NCI-H460 (cell line): ENCODE measurements around the gene NOB1. TPM values are rescaled to one million over a fixed set of nuclear protein-coding genes. Genes with fewer than 3 reads are reported as not detected.
"Not testable (repeated sequence)": the region's sequence is repeated elsewhere in the genome, so short reads cannot be mapped to it uniquely, and the experiment has no call there.

Source experiments
- DNase-seq: peaks from one replicate; pipeline ENCODE4 v3.0.0-alpha.2; 2016; ENCODE audit warnings: low read depth; ENCODE audit errors: extremely low read depth
- polyA plus RNA-seq: library from polyadenylated mRNA; depleted of rRNA; stranded (reverse); fragments of >200 nt; gene quantifications from 2 replicates; pipeline ENCODE4 v1.2.3, GENCODE V29; 2014; cell fraction: nucleus; rRNA removed
- total RNA-seq: library from RNA; depleted of rRNA; stranded (reverse); fragments of >200 nt; shearing (Covaris generic); gene quantifications from 2 replicates; pipeline ENCODE4 v1.2.3, GENCODE V29; 2014; rRNA removed

NOB1 gene
- total RNA-seq, result 37.5 and 42.7 TPM in 2 replicates
- 26.4 and 33.6 TPM in 2 replicates for polyA plus RNA-seq

DNA sequence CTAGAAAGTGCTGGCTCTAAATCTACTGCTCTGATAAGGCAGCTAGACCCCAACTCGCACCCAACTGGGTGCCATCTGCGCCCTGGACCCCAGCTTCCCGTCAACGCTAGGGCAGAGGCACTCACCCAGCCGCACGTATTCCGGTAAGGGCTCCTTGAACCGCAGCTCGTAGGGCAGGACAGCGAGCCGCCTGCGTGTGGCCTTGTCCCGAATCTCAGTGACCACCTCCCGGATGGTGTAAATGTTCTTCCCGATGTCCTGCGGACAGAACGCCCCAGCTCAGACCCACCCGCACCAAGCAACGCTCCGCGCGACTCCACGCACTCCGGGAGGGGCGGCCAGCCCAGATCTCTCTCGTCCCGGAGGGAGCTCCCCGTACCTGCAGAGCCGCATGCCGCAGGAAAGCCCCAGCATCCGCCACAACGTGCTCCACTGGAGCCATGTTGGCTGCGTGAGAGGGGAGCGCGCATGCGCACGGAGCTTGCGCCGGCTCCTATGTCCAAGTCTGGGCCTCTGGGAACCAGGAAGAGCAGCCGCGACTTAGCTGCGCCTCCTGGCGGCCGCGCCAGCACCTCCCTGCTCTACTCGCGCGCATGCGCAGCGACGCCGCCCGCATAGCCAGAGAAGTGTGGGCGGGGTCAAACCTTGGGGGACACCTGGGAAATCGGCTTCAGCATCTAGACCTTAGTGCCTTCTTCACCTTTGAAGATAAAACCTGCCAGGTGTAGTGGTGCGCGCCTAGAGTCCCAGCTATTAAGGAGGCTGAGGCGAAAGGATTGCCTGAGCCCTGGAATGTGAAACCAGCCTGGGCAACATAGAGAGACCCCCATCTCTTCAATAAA lies at the start of gene NOB1:
Gene NOB1 (minus strand): TSS at position 458 of the 842 bp plus-strand sequence. CDS start 16 bp downstream, at position 442.
- DNase-seq, result peak; percentile 92

DNA sequence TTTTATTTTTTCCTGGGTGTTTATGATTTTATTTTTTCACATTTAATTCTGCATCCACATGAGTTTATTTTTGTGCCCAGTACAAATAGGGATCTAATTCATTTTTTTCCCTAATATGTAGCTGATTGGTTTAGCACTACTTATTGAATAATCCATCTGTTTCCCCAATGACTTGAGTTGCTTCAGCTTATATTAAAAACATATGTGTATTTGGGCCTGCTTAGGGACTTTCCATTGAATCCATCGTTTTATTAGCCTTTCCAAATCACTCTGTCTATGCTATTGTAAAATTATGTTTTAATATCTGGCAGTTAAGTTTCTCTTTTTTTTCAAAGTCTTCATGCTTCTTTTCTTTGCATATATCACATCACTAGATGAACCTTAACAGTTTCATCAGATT lies 49.6 kb upstream of the NOB1 start:
- no peak for DNase-seq

DNA sequence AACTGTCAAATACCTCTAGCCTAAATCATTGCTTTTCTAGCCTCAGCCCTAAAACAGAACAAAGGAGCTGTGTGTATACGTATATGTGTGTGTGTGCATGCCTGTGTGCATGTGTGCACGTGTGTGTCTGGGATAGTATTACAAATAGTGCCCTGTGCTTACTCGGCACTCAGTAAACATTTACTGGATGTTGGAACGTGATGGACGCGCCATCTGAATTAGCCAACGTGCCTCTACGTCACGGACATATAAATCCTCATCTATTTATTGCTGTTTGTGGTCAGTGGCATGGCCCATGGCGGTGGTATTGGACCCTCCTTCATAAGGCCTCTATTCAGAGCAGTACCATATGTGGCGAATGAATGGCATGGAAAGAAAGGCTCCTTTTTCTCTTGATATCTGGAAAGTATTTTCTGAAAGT lies 44.9 kb upstream of the NOB1 start:
- peak; percentile 93 for DNase-seq

DNA sequence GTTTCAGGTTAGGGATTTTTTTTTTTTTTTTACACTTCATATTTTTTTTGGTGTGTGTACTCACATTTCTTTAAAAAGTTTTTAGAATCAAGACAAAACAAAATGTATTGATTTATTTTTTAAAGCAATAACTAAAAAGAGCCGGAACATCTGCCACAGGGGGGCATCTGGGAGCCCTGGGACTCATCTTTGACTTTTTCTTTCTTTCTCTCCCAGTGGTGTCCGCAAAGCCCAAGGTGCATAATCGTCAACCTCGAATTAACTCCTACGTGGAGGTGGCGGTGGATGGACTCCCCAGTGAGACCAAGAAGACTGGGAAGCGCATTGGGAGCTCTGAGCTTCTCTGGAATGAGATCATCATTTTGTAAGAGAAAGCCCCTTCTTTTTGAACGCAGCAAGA lies 43.7 kb upstream of the NOB1 start:
- no peak for DNase-seq

DNA sequence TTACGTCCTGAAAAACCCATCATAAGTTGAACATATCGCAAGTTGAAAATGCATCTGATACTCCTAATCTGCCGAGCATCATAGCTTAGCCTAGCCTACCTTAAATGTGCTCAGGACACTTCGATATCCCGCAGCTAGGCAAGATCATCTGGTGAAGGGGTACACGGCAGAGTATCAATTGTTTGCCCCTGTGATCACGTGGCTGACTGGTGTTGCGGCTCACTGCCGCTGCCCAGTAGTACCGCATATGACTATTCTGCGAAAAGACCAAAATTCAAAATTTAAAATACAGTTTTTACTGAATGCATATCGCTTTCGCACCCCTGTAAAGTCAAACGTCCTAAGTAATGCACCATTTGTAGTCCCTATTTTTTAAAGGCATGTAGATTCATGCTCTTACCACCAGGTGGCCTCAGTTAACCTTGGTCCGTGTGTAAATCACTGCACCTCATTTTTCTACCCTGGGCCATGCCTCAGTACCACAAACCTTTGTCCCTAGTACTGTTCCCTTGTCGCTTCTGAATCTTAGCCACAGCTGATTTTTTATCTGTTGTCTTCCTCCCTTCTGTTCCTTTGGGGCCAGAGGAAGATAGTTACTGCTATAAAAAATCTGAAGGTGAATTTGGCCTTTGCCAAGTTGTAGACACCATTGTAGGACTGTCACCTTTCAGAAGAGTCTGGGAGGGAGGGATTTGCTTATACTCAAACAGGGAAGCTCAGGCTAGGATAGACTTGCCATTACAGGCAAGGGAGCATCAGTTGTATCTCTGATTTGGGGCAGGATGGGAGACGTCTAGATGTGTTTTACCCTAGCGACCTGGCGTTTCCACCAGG lies 41.8 kb upstream of the NOB1 start:
- peak; percentile 72 for DNase-seq

DNA sequence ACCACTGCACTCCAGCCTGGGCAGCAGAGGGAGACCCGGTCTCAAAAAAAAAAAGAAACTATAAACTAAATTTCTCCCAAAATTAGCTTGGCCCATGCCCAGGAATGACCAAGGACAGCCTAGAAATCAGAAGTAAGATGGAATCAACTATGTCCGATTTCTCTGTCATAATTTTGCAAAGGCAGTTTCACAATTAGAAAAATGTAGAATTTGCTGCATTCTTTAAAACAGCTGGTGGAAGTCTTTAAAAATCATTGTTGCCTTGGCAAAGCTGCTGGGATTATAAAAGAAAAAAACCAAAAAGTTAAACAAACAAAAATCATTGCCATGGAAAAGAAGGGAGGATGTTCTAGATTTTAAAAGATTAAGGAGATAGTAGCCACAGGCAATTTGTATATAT lies 39.8 kb upstream of the NOB1 start:
- DNase-seq, result no peak

DNA sequence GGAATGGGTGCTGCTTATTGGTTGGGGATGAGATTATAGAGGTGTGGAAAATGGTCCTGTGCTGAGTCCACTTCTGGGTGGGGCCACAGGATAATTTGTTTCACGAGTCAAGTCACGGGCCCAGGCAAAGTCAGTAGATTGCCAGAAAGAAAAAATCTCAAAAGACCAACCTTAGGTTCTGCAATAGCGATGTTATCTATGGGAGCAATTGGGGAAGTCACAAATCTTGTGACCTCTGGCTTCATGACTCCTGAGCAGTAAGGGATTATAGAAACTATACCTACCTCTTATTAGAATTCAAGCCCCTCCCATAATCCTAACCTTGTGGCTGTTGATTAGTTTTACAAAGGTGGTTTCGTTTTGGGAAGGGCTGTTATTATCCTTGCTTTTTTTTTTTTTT lies 38.8 kb upstream of the NOB1 start:
- DNase-seq, result no peak

DNA sequence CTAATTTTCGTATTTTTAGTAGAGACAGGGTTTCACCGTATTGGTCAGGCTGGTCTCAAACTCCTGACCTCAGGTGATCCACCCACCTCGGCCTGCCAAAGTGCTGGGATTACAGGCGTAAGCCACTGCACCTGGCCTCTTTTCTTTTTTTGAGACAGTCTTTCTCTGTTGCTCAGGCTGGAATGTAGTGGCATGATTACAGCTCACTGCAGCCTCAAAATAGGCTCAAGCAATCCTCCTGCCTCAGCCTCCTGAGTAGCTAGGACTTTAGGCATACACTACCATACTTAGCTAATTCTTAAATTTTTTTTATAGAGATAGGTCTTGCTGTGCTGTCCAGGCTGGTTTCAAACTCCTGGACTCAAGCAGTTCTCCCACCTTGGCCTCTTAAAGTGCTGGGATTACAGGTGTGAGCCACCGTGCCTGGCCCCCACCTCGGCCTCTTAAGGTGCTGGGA lies 36.7 kb upstream of the NOB1 start:
- not testable (repeated sequence) for DNase-seq

DNA sequence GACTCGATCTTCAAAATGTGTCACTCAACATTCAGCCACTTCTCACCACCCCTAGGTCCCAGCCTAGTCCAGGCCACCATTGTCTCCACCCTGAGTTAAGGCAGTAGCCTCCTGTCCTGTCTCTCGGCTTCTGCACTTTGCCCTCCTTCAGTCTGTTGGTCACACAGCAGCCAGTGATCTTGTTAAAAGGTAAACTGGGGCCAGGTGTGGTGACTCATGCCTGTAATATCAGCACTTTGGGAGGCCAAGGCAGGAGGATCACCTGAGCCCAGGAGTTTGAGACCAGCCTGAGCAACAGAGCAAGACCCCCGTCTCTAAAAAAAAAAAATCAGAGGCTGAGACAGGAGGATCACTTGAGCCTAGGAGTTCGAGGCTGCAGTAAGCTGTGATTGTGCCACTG lies 33.2 kb upstream of the NOB1 start:
- DNase-seq, result no peak

DNA sequence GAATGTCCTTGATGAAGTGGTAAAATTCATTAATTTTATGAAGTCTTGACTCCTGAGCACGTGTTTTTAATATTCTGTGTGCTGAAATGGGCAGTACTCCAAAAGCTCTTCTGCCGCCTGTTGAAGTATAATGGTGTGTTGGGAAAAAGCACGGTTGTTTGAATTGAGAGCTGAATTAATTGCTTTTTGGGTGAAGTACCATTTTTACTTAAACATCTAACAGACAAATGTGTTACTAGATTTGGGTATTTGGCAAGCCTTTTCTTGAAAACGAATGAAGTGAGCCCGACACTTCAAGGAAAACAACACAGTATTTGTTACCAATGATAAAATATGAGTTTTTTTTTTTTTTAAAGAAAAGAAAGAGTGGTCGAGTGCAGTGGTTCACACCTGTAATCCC lies 29.9 kb upstream of the NOB1 start:
- no peak for DNase-seq

DNA sequence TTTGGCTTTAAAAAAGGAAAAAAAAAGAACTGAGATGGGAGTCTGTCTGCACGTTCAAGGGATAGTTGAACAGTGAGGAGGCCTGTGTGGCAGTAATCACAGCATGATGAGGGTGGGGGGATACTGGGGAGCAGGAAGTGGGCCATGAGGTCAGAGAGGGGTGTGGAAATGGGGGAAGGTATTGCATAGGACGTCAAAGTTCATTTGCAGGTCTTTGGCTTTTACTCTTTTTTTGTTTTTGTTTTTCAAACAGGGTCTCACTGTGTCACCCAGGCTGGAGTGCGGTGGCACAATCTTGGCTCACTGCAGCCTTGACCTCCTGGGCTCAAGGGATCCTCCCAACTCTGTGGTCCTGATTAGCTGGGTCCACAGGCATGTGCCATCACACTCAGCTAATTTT lies 26.4 kb upstream of the NOB1 start:
- no peak for DNase-seq

DNA sequence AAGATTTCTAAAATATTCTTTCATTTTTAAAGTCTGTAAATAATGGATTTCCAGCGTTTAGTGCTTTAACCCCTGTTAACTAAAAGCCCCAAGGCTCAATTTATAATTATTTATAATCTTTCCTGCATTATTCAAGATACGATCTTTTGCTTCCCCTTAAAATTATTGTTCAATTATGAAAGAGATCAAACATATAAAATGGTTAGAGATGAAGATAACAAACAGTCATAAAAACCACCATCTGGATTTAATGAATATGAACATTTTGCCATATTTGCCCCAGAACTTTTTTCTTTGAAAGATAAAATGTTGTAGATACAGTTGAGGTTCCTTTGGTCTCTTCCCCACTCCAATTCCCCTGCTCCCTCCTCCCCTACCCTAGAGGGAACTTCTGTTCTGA lies 25.0 kb upstream of the NOB1 start:
- no peak for DNase-seq

DNA sequence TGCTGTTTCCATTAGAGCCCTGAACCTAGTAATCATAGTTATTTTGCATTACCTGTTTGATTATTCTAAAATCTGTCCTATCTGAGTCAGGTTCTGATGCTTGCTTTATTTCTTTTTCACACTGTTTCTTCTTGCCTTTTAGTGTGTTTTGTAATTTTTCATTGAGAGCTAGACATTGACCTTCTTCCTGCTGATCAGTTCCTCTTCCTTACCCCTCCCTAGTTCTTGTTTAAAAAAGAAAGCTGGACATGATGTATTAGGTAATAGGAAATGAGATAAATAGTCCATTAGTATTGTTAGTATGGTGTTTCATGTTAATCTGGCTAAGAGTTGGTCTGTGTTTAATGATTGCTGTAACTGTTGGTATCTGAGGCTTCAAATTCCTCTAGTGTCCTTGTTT lies 20.8 kb upstream of the NOB1 start:
- no peak for DNase-seq

DNA sequence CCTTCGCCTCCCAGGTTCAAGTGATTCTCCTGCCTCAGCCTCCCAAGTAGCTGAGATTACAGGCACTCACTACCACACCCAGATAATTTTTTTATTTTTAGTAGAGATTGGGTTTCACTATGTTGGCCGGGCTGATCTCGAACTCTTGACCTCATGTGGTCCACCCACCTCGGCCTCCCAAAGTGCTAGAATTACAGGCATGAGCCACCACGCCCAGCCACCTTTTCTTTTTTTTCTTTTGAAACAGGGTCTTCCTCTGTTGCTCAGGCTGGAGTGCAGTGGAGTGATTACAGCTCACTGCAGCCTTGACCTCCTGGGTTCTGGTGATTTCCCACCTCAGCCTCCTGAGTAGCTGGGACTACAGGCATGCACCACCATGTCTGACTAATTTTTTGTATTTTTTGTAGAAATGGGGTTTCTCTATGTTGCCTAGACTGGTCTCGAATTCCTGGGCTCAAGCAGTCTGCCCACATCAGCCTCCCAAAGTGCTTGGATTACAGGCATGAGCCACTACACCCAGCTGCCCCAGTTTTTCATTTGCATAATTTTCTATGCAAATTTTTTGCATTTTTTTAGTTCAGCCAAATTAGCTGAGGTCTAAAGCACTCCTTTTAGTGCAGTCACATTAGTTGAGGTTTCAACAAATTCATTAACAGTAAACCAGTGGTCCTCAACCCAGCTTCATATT lies 18.7 kb upstream of the NOB1 start:
- DNase-seq, result no peak

DNA sequence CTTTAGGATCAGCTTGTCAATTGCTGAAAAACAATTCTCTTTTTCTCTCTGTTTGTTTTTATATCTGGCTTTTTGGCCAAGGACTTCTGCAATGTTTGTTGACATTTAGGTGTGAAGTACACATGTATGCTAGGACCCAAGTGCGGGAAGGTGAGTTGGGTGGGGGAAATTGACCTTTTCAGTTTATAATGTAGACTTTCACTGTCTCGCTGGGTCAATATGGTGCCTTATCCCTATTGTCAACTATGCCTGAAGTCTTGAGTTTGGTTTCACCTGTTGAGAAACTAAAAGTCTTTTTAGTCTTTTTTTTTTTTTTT lies 16.9 kb upstream of the NOB1 start:
- no peak for DNase-seq

DNA sequence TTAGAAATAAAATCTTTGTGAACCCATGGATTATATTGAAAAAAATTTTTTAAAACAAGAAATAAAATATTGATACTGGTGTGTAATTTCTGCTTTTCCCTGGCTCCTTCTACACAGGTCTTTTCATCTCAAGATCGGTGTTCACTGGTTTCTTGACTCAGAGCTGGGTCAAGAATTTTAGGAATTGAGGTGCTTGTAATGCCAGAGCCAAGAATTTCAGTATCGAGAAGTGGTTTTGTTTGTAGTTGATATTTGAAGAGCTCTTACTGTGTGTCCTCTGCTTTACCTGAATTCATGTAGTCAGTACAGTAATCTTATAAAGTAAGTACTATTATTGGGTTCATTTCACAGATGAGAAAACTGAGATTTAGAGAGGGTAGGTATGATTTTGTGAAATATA lies 14.7 kb upstream of the NOB1 start:
- no peak for DNase-seq

DNA sequence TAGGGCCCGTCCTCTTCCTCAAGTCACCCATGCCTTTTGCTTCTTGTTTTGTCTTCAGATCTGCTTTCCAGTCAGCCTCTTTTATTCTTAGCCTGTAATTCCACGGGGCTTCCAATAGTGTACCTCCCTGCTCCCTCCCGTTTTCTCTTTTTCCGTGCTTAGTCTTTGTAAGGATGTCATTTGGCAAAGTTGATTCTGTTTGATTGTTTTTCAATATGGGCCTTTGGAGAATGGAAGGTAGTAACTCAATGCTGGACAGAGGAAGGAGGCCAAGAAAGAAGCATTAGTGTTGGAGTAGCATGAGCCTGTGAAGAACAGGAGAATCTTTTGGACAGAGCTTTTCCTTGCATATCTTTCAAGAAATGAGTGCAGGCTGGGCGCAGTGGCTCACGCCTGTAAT lies 13.9 kb upstream of the NOB1 start:
- DNase-seq, result no peak

DNA sequence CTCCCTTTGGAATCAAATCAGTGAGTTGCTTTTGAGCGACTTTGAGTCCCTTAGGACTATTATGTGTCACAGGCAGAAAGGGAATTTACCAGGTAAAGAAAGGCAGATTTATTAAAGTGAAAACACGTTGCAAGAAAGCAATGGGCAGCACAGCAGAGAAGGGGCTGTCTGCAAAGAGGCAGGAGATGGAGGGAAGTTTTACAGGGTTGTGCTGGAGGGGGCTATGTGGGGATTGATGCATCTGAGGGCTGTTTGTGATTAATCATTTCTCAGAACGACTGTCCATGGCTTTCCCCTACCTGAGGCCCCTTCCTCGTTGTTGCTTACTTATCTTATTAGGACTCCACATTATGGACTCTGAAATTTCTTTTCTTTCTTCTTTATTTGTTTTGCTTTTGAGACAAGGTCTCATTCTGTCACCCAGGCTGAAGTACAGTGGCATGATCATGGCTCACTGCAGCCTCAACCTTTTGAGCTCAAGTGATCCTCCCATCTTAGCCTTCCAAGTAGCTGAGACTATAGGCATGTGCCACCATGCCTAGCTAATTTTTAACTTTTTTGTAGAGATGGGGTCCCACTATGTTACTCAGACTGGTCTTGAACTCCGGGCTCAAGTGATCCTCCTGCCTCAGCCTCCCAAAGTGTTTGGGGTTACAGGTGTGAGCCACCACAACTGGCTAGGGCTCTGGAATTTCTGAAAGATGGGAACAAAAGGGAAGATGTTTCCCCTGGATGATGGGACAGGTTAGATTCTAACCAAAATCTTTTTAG lies 12.9 kb upstream of the NOB1 start:
- no peak for DNase-seq

DNA sequence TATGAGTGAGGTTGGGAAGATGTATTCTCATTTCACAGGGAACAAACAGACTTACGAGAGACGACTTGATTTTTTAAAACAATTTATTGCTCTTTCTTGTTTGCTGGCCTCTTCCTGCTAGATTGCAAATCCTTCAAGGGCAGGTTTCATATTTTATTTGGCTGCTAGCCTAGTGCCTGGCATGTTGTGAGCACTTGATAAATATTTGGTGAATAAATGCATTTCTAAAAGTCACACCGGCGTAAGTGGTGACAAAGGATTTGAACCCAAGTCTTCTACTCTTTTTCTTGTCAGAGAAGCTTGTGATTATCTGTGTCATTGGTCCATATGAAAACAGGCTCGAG lies 8.8 kb upstream of the NOB1 start:
- DNase-seq, result no peak

DNA sequence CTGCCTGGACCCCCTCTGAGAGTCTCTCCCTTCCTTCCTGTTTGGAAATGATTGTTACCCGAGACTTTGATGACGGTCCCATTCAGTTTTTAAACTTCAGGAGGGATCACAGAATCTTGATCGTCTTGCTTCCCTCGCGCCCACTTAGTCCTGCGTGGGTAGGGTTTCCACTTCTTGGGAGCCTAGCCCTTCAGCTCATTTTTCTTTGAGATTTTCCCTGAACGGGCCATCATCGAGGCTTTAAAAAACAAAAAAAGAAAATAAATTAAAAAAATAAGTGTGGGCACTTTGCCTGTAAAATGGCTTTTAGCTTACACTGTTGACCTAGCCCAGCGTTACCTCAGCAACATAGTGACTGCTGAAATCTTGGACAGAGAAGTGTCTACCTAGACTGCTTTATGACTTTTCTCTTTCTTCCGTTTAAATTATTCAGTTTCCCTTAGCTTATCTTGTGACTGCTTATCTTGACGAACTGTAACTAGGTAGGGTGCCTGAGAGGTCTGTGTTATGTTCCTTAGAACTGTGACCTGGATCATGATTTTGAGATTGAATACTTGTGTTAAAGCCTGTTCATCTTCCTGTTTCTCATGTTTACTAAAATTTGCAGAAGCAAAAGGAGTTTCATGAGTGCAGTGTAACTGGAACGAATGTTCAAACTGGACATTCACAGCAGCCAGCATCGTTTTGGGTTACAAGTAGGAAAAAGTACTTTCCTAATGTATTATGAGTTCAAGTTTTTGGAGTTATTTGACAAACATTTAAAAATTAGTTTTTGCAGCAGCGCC lies 8.3 kb upstream of the NOB1 start:
- no peak for DNase-seq
